Left cardiac atrium (tissue), 4 donors: ENCODE results near the gene ANTXRL. TPM values are rescaled to one million over a fixed set of nuclear protein-coding genes. Genes with fewer than 3 reads are reported as not detected.
A peak's percentile ranks its signal among the peaks of the same experiment; 100 is the strongest.
"Not testable (repeated sequence)": the region's sequence is repeated elsewhere in the genome, so short reads cannot be mapped to it uniquely, and the experiment has no call there.

Source experiments
- ATAC-seq, 2 donors: fragments of 200-7000 bp; cut with Tn5 transposase; one replicate each; pipeline ENCODE4 v1.9.1; 2020; ENCODE audit warnings: mild to moderate bottlenecking in 2 of 2, moderate library complexity in 2 of 2
- DNase-seq: peaks from one replicate; pipeline ENCODE4 v3.0.0-alpha.2; 2020
- intact Hi-C, 2 donors: fragments of 100-400 bp; cut with DNase I; formaldehyde crosslinking; loops; one replicate each; pipeline versions ENCODE4 v1.14.1 to v1.15.1; 2022 to 2023
- total RNA-seq, 2 donors: library from RNA; stranded (reverse); fragmentation: NEBNext Ultra II Directional; extraction: Animal tissue kit (Norgen Biotek cat#: 25700); gene quantifications; one replicate each; pipeline ENCODE4 v1.2.1, GENCODE V29; 2021
- donor health status: DM: no; HTN: yes; CAD: no.
- donor health status: DM: no; HTN: yes; CAD: no; lungs with severe emphysema.
- donor health status: DM: yes; HTN: yes; CAD: no.
- donor health status: Dilated cardiomyopathy.

Gene ANTXRL
- total RNA-seq, 2 donors from 2014 or later: not detected

GRCh38 chr10:46375406-46375805 is 88.6 kb downstream of the ANTXRL start, which contains the start of gene ANXA8L1:
Gene ANXA8L1 (plus strand): TSS chr10:46375776. CDS start chr10:46375852, 76 bp downstream.
- peak; percentile 57 to 62 for ATAC-seq
- intact Hi-C loops: not testable (repeated sequence)

GRCh38 chr10:46377022-46377421 is 90.2 kb downstream of the ANTXRL start:
- peak; percentile 25 to 60 for ATAC-seq
- intact Hi-C loops, DNase-seq: not testable (repeated sequence)

More at GRCh38 chr10:46375406-46375805, 88.6 kb downstream of the ANTXRL start, which contains the start of gene ANXA8L1:
- DNase-seq: not testable (repeated sequence)

GRCh38 chr10:46377651-46378050 is 90.9 kb downstream of the ANTXRL start:
- ATAC-seq: peak in 1 of 2 donors; percentile 56
- DNase-seq, intact Hi-C loops: not testable (repeated sequence)

- peak; percentile 42 to 84 for ATAC-seq
- intact Hi-C loops, DNase-seq: not testable (repeated sequence)
Observed at GRCh38 chr10:46378108-46378507, 91.3 kb downstream of the ANTXRL start.

- intact Hi-C loops, ATAC-seq, DNase-seq: not testable (repeated sequence)
Observed at GRCh38 chr10:46379233-46379848, 92.5 kb downstream of the ANTXRL start.

Other genes with a start within 250 kb of the ANTXRL start
- gene MSMB, start 240.7 kb upstream of the ANTXRL start, total RNA-seq: not detected
- 1 to 10 TPM; 2.4 to 5.1 TPM for gene ANXA8L1, start 88.8 kb downstream of the ANTXRL start, total RNA-seq
- under 1 TPM in 1 of 2 donors, not detected in 1; 0.58 TPM for gene NPY4R, start 179.0 kb downstream of the ANTXRL start, total RNA-seq